Cardiac muscle cell (in vitro differentiated cells and primary cell): ENCODE results near the gene OR4X1. TPM values are rescaled to one million over a fixed set of nuclear protein-coding genes. Genes with fewer than 3 reads are reported as not detected.
"Not testable (repeated sequence)": the region's sequence is repeated elsewhere in the genome, so short reads cannot be mapped to it uniquely, and the experiment has no call there.

Source experiments
- DNase-seq, 2 donors: peaks; one replicate each; pipeline versions ENCODE4 v3.0.0 to v3.0.0-alpha.2; 2010 to 2017; ENCODE audit warnings: low read depth in 1 of 2, low spot score in 1 of 2
- H3K27ac ChIP-seq: fragments of 200-600 bp; sonication (generic); 2 replicates; pipeline ENCODE4 v1.5.1; 2016
- H3K27me3 ChIP-seq: fragments of 200-600 bp; sonication (generic); 2 replicates; pipeline ENCODE4 v1.6.0; 2016; ENCODE audit warnings: control low read depth
- H3K36me3 ChIP-seq: fragments of 200-600 bp; sonication (generic); 2 replicates; pipeline ENCODE4 v1.5.1; 2016; ENCODE audit warnings: control low read depth
- H3K4me1 ChIP-seq: fragments of 200-600 bp; sonication (generic); 2 replicates; pipeline ENCODE4 v1.8.1; 2017; ENCODE audit warnings: low read depth, mild to moderate bottlenecking, mixed run types
- H3K4me3 ChIP-seq: fragments of 200-600 bp; sonication (generic); 2 replicates; pipeline ENCODE4 v1.5.1; 2016; ENCODE audit warnings: mild to moderate bottlenecking
- H3K9me3 ChIP-seq: fragments of 200-600 bp; sonication (generic); 2 replicates; pipeline ENCODE4 v1.5.1; 2017; ENCODE audit warnings: low read depth, mild to moderate bottlenecking, control low read depth
- CTCF ChIP-seq: IDR thresholded peaks from 2 replicates; pipeline ENCODE4 v1.5.1; 2012; ENCODE audit warnings: low read depth, mild to moderate bottlenecking, low read length
- polyA plus RNA-seq: library from polyadenylated mRNA; unstranded; fragments of >200 nt; fragmentation: Nextera tagmentation; extraction: Ambion mirVana; gene quantifications from 2 replicates; pipeline ENCODE4 v1.2.1, GENCODE V29; 2016
- total RNA-seq: library from RNA; depleted of rRNA; stranded (reverse); fragments of >200 nt; gene quantifications from 2 replicates; pipeline ENCODE4 v1.2.3, GENCODE V29; 2016

Gene OR4X1, protein sequence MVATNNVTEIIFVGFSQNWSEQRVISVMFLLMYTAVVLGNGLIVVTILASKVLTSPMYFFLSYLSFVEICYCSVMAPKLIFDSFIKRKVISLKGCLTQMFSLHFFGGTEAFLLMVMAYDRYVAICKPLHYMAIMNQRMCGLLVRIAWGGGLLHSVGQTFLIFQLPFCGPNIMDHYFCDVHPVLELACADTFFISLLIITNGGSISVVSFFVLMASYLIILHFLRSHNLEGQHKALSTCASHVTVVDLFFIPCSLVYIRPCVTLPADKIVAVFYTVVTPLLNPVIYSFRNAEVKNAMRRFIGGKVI
- total RNA-seq (not detected in 2 replicates), polyA plus RNA-seq (not detected in 2 replicates)

- no peaks in the 10 kb centered on the region for H3K36me3 ChIP-seq
- no peaks in the 10 kb centered on the region for H3K9me3 ChIP-seq
- no peak within 1 kb of the TSS for H3K27ac ChIP-seq
- no peaks in the 10 kb centered on the region for H3K4me1 ChIP-seq
- no peak within 1 kb of the TSS for H3K4me3 ChIP-seq
- no peak for DNase-seq
- no peak for TF ChIP-seq CTCF
- no peaks in the 10 kb centered on the region for H3K27me3 ChIP-seq
Measured at GRCh38 chr11:48263423-48263911, at the start of gene OR4X1. TSS of gene OR4X1 (plus strand) at chr11:48263861. CDS start at chr11:48263861, 0 bp downstream.

DNA sequence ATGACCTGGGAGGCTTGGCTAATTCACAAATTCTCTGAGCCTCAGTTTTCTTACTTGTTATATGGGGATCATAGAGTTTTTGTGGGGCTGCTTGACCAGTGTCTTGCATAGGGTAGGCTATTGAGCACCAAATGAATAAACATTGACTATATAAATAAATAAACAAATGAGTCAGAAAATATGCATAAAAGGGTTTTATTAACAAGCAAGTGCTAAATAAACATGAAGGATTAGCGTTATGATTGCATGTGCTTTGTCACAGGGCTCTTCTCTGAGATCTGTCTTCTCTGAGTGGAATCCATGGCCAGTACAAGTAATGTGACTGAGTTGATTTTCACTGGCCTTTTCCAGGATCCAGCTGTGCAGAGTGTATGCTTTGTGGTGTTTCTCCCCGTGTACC, 47.2 kb upstream of the OR4X1 start, which contains the start of gene OR4B1:
Gene OR4B1, plus strand, starts transcription at position 301 of the 400 bp plus-strand sequence. Its CDS starts 0 bp downstream, at position 301.
- Histone ChIP-seq H3K4me1 (no peaks in the 10 kb centered on the region), H3K9me3 (no peaks in the 10 kb centered on the region), H3K27ac (no peak within 1 kb of the TSS), H3K4me3 (no peak within 1 kb of the TSS), H3K36me3 (no peaks in the 10 kb centered on the region), H3K27me3 (no peaks in the 10 kb centered on the region)
- DNase-seq = no peak
- TF ChIP-seq CTCF = no peak

DNA sequence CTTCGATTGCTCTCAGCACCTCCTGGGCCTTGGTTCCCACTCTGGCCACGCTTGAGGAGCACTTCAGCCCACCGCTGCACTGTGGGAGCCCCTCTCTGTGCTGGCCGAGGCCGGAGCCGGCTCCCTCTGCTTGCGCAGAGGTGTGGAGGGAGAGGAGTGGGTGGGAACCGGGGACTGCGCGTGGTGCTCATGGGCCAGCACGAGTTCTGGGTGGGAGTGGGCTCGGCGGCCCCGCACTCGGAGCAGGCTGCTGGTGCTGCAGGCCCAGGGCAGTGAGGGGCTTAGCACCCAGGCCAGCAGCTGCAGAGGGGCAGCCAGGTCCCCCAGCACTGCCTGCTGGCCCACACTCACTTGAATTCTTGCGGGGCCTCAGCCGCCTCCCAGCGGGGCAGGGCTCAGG, 34.9 kb upstream of the OR4X1 start:
- no peaks in the 10 kb centered on the region for H3K9me3 ChIP-seq
- H3K36me3 ChIP-seq = no peaks in the 10 kb centered on the region
- no peak overlapping the region for H3K27ac ChIP-seq
- no peak overlapping the region for H3K4me3 ChIP-seq
- DNase-seq = no peak
- H3K27me3 ChIP-seq = no peaks in the 10 kb centered on the region
- H3K4me1 ChIP-seq = no peaks in the 10 kb centered on the region
- no peak for TF ChIP-seq CTCF

GRCh38 chr11:48230057-48230456, 33.6 kb upstream of the OR4X1 start:
- not testable (repeated sequence) for DNase-seq, H3K4me3 ChIP-seq, H3K36me3 ChIP-seq, H3K9me3 ChIP-seq, H3K27me3 ChIP-seq, H3K27ac ChIP-seq, H3K4me1 ChIP-seq

DNA sequence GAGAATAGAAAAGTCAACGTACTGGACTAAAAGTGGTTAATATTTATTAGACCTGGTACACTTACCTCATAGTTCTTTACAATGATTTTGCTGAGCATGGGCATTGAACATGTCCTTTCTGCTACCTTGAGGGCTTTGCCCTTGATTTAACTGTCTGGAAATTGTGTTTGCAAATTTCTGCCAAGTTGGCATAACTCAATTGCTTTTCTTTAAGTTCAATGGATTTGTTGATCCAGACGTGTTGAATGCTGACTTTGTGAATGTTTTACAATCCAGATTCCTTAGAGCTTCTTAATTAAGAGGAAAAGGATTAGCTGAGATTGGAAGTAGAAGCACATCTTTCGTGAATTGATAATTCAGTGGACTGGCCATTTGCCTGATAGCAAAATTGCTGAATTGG, 25.9 kb upstream of the OR4X1 start:
- no peak for DNase-seq
- H3K36me3 ChIP-seq = no peaks in the 10 kb centered on the region
- peaks cover 6% of the 10 kb centered on the region for H3K9me3 ChIP-seq
- no peak overlapping the region for H3K27ac ChIP-seq
- no peak overlapping the region for H3K4me3 ChIP-seq
- no peak for TF ChIP-seq CTCF
- H3K4me1 ChIP-seq = no peaks in the 10 kb centered on the region
- no peaks in the 10 kb centered on the region for H3K27me3 ChIP-seq

DNA sequence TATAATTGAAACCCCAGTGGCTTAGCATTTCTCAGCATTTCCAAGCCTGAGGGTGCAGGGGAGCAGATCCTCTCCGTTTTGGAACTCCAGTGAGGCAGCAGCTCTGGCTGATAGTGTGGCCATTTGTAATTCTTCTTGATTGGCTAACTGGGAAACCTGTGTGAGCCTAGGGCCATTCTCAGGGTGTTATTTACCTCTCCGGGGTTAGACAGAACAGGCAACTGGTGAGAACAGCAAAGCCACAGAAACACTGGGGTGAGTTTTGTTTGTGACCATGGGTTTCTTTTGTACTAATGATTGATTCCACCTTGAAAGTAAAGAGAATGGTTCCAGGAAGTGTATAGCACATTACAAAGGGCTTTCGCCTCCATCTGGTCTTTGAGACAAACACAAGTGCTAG, 21.2 kb upstream of the OR4X1 start:
- Histone ChIP-seq H3K36me3 (no peaks in the 10 kb centered on the region), H3K4me1 (no peaks in the 10 kb centered on the region), H3K4me3 (no peak overlapping the region), H3K27ac (no peak overlapping the region), H3K27me3 (no peaks in the 10 kb centered on the region), H3K9me3 (peaks cover 6% of the 10 kb centered on the region)
- DNase-seq = no peak
- TF ChIP-seq CTCF = no peak
